Measurements from ENCODE around the gene HES2.
"Not testable (repeated sequence)": the region's sequence is repeated elsewhere in the genome, so short reads cannot be mapped to it uniquely, and the experiment has no call there.

Gene HES2

GRCh38 chr1:6419397-6419803, 319 bp downstream of the HES2 start:
- no peak for DNase-seq (ENCODE audit: low read depth in 2 of 2, low spot score in 1 of 2)

GRCh38 chr1:6418668-6419396, 887 bp downstream of the HES2 start:
- no peak for DNase-seq (ENCODE audit: low read depth in 2 of 2, low spot score in 1 of 2)

GRCh38 chr1:6417961-6418667, 1.6 kb downstream of the HES2 start:
- DNase-seq (ENCODE audit: low read depth in 2 of 2, low spot score in 1 of 2), result no peak

DNA sequence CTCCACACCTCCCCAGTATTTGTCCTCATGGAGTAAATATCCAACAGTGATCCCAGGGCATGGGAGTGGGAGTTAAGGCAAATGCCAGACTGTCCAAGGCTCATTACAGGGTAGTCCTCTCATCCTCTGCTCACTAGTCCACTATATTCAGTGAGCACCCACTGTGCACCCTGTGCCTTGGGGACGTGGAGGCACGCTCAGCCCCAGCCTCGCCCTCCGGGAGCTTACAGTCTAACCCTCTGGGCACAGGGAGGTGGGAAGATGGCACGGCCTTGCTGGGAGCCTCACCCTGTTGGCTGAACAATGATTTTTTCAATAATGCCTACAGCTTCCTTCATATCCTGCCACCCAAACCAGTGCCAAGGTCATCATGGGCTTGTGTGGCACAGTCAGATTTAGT, 2.8 kb downstream of the HES2 start:
- no peak for DNase-seq (ENCODE audit: low read depth in 2 of 2, low spot score in 1 of 2)

- DNase-seq (ENCODE audit: low read depth in 2 of 2, low spot score in 1 of 2), result no peak
These were observed 3.4 kb downstream of the HES2 start for GRCh38 chr1:6416295-6416656.

DNA sequence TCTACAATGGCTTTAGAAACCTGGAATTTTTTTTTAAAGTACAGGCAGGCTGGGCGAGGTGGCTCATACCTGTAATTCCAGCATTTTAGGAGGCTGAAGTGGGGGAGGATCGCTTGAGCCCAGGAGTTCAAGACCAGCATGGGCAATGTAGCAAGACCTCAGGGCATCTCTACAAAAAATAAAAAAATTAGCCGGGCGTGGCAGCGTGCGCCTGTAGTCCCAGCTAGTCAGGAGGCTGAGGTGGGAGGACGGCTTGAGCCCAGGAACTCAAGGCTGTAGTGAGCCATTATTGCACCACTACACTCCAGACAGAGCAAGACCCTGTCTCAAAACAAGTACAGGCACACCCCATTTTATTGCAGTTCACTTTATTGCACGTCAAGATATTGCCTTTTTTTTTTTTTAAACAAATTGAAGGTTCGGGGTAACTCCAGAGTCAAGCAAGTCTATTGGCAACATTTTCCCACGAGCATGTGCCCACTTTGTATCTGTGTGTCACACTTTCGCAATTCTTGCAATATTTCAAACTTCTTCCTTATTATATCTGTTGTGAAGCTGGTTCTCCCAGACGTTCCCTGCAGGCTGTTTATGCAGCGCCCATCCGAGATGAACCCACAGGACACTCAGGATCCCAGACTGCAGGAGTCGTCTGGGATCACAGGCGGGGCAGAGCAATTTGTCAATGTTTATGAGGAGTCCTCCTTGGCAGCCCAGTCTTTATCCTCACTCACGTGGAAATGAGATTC, 4.7 kb downstream of the HES2 start:
- no peak for DNase-seq (ENCODE audit: low read depth in 2 of 2, low spot score in 1 of 2)

GRCh38 chr1:6414443-6414844, 5.3 kb downstream of the HES2 start:
- DNase-seq (ENCODE audit: low read depth in 2 of 2, low spot score in 1 of 2), result no peak

- no peak for DNase-seq (ENCODE audit: low read depth in 2 of 2, low spot score in 1 of 2)
These were observed 6.8 kb downstream of the HES2 start for GRCh38 chr1:6412896-6413295.

DNA sequence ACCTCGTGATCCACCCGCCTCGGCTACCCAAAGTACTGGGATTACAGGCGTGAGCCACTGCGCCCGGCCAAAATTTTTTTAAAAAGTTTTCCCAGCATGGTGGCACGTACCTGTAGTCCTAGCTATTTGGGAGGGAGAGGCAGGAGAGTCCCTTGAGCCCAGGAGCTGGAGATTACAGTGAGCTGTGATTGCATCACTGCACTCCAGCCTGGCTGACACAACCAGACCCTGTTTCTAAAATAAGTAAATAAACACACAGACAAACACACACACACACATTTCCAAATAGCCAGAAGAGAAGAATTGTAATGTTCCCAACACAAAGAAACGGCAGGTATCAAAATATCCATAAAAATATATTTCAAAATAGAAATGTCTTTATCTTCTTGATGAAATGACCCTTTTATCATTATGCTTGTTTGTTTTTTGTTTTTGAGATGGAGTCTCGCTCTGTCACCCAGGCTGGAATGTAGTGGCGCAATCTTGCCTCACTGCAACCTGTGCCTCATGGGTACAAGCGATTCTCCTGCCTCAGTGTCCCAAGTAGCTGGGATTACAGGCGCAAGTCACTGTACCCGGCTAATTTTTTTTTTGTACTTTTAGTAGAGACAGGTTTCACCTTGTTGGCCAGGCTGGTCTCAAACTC, 9.3 kb downstream of the HES2 start:
- DNase-seq (ENCODE audit: low read depth in 2 of 2, low spot score in 1 of 2), result no peak

- DNase-seq (ENCODE audit: low read depth in 2 of 2, low spot score in 1 of 2), result no peak
These were observed 10.0 kb downstream of the HES2 start for GRCh38 chr1:6409733-6410132.

DNA sequence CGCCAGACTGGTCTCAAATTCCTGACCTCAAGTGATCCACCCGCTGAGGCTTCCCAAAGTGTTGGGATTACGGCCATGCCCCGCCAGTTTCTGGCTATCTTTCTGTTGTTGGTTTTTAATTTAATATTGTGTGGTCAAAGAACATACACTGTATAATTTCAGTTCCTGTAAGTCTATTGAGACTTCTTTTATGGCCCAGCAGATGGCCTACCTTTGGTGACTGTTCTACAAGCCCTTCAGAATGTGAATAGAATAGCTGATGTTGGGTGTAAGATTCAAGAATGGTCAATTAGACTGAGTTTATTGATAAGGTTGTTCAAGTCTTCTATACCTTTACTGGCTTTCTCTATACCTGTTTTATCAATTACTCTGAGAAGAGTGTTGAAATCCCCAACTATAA, 10.7 kb downstream of the HES2 start:
- DNase-seq (ENCODE audit: low read depth in 2 of 2, low spot score in 1 of 2), result no peak

- no peak for DNase-seq (ENCODE audit: low read depth in 2 of 2, low spot score in 1 of 2)
These were observed 11.7 kb downstream of the HES2 start for GRCh38 chr1:6408023-6408422.

GRCh38 chr1:6401673-6402072, 18.0 kb downstream of the HES2 start:
- DNase-seq (ENCODE audit: low read depth in 2 of 2, low spot score in 1 of 2), result no peak

GRCh38 chr1:6399294-6399693, 20.4 kb downstream of the HES2 start:
- no peak for DNase-seq (ENCODE audit: low read depth in 2 of 2, low spot score in 1 of 2)

DNA sequence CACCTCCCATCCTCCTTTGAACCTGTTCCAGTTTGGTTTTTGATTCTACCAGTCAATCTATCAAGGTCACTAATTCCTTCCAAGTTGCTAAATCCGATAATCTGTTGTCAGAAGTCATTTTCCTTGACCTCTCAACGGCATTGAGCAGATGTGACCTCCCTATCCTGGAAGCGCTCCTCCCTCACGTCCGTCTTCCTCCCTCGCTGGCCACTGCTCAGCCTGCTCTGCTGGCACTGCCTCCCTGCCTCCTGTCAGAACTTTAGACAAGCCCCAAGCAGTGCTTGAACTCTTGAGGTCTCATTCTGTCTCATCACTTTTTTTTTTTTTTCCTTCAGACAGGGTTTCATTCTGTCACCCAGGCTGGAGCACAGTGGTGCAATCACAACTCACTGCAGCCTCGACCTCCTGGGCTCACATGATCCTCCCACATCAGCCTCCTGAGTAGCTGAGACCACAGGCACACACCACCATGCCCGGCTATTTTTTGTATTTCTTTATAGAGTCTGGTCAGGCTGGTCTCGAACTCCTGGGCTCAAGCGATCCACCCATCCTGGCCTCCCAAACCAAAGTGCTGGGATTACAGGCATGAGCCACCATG, 21.8 kb downstream of the HES2 start:
- DNase-seq (ENCODE audit: low read depth in 2 of 2, low spot score in 1 of 2), result no peak

- DNase-seq (ENCODE audit: low read depth in 2 of 2, low spot score in 1 of 2), result no peak
These were observed 22.7 kb downstream of the HES2 start for GRCh38 chr1:6396998-6397397.

GRCh38 chr1:6395781-6396244, 23.9 kb downstream of the HES2 start:
- DNase-seq (ENCODE audit: low read depth in 2 of 2, low spot score in 1 of 2), result not testable (repeated sequence)

- not testable (repeated sequence) for DNase-seq (ENCODE audit: low read depth in 2 of 2, low spot score in 1 of 2)
These were observed 24.6 kb downstream of the HES2 start for GRCh38 chr1:6395130-6395529.

GRCh38 chr1:6393400-6394187, 26.1 kb downstream of the HES2 start, which contains the start of gene ACOT7:
TSS of gene ACOT7 (minus strand) at chr1:6393767. CDS start at chr1:6393399, 368 bp downstream.
- DNase-seq (ENCODE audit: low read depth in 2 of 2, low spot score in 1 of 2), result peak; percentile 77 to 84

DNA sequence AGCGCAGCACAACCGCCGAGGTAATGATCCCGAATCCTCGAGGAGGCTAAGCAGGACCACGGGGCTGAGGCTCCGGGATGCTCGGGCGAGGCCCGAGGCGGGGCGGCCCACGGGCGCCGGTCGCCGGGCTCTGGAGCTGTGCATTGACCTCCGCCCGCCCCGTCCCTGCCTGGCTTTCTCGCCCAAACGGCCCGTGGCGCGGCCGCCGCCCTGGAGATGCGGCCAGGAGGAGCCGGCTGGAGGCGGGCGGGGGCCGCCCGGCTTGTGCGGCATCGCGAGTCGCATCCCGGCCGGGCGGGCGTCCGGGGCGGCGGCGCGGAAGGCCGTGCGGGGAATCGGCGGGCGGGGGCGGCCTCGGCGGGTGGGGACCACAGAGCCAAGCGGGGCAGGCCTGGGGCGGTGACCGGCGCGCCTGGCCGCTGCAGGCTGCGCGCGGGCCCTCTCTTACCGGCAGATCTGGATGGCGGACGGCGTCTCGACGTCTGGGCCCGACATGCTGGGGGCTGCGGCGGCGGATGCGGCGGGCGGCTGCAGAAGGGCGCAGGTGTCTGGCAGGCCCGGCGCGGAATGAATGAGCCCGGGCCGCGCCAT, 26.8 kb downstream of the HES2 start:
- no peak for DNase-seq (ENCODE audit: low read depth in 2 of 2, low spot score in 1 of 2)
